GM23248 (cell line): ENCODE data around the gene KLK5.

ENCODE experiments used
- EZH2 ChIP-seq: fragments of 200-600 bp; sonication (generic); IDR thresholded peaks from 2 replicates; pipeline ENCODE4 v1.6.1; 2018; ENCODE audit warnings: antibody characterized with exemption, mild to moderate bottlenecking; ENCODE audit not compliant: insufficient read depth, poor library complexity, severe bottlenecking
- EZH2phosphoT487 ChIP-seq: fragments of 200-600 bp; sonication (generic); IDR thresholded peaks from 2 replicates; pipeline ENCODE4 v1.6.1; 2018; ENCODE audit warnings: antibody characterized with exemption, moderate library complexity, mild to moderate bottlenecking, low read depth; ENCODE audit not compliant: insufficient read depth

- TF ChIP-seq EZH2, result no peak
- no peak for TF ChIP-seq EZH2phosphoT487
Measured at GRCh38 chr19:50912727-50913716, 39.8 kb downstream of the KLK5 start.
